Right lobe of liver (tissue), 6 donors: ENCODE data around the gene PKN3. TPM values are rescaled to one million over a fixed set of nuclear protein-coding genes. Genes with fewer than 3 reads are reported as not detected.

Experiments used
- ATAC-seq, 4 donors: fragments of 200-7000 bp; cut with Tn5 transposase; one replicate each; pipeline ENCODE4 v1.9.1; 2020; ENCODE audit warnings: mild to moderate bottlenecking in 4 of 4, moderate library complexity in 4 of 4
- DNase-seq, 3 donors: peaks; one replicate each; pipeline ENCODE4 v3.0.0-alpha.2; 2020
- H3K27ac ChIP-seq, 3 donors: fragments of 200-600 bp; one replicate each; pipeline ENCODE4 v1.8.0; 2022
- H3K27me3 ChIP-seq, 2 donors: fragments of 200-600 bp; one replicate each; pipeline ENCODE4 v1.8.0; 2022
- H3K36me3 ChIP-seq, 4 donors: fragments of 200-600 bp; sonication (generic) in 1 of 4; one replicate each; pipeline versions ENCODE4 v1.5.1 to v1.8.0; 2017 to 2022; ENCODE audit warnings: control low read depth in 1 of 4
- H3K4me1 ChIP-seq, 4 donors: fragments of 200-600 bp; sonication (generic) in 1 of 4; one replicate each; pipeline versions ENCODE4 v1.5.1 to v1.8.0; 2017 to 2022; ENCODE audit warnings: control low read depth in 1 of 4
- H3K4me3 ChIP-seq, 3 donors: fragments of 200-600 bp; one replicate each; pipeline ENCODE4 v1.8.0; 2022
- H3K9me3 ChIP-seq, 4 donors: fragments of 200-600 bp; sonication (generic) in 1 of 4; one replicate each; pipeline versions ENCODE4 v1.5.1 to v1.8.0; 2017 to 2022; ENCODE audit warnings: control low read depth in 1 of 4
- POLR2A ChIP-seq: fragments of 450-650 bp; IDR thresholded peaks from one replicate; pipeline ENCODE4 v1.6.1; 2017; ENCODE audit warnings: antibody characterized with exemption, mild to moderate bottlenecking
- WGBS: methylation state at CpG from one replicate; pipeline ENCODE4 v1.1.6; 2018; ENCODE audit warnings: low coverage, low lambda C conversion rate; ENCODE audit not compliant: insufficient coverage; ENCODE audit errors: missing lambda C conversion rate; 5-methylcytosine and 5-hydroxymethylcytosine counted together
- intact Hi-C, 2 donors: fragments of 100-400 bp; cut with DNase I; formaldehyde crosslinking; loops; one replicate each; pipeline versions ENCODE4 v1.11.2 to v1.14.1; 2022
- long read RNA-seq: library from polyadenylated mRNA; unstranded; transcript quantifications from one replicate; pipeline ENCODE4 v2.0.0, GENCODE V29; 2019
- total RNA-seq, 6 experiments: library from RNA; depleted of rRNA in 2 of 6; stranded (reverse); fragments of >200 nt in 2 of 6; fragmentation: NEBNext Ultra II Directional in 3 of 6; extraction: Animal tissue kit (Norgen Biotek cat#: 25700) in 3 of 6; gene quantifications; one replicate each; pipeline versions ENCODE4 v1.1.0 to v1.2.4, GENCODE V29; 2016 to 2023
- TF ChIP-seq, protein P1 (sequence below), 4 donors: fragments of 200-600 bp in 3 of 4; fragments of 450-650 bp in 1 of 4; IDR thresholded peaks; one replicate each; pipeline versions ENCODE4 v1.5.1 to v1.8.0; 2016 to 2022; ENCODE audit warnings: antibody characterized with exemption in 4 of 4, mild to moderate bottlenecking in 2 of 4
- donor health status: DM: no; HTN: yes; CAD: no.
- donor health status: DM: no; HTN: no; CAD: no.
- donor health status: DM: no; HTN: no; CAD: no.
- donor health status: DM: no; HTN: yes; CAD: no.
- donor health status: DM: no; HTN: yes; CAD: no.

Gene PKN3
- total RNA-seq = 1 to 10 TPM in 5 of 6 experiments, under 1 TPM in 1; 0.81 to 4.9 (median 2.4) TPM
- long read RNA-seq, partial matches to known transcripts = 1 of 1 reads
- long read RNA-seq, other reads (novel, unspliced or antisense) = 0 of 1 reads

GRCh38 chr9:128702445-128702948, at the start of gene PKN3:
Gene PKN3 (plus strand): TSS chr9:128702503. CDS start chr9:128702916, 413 bp downstream.
- intact Hi-C loops = no loop called here
- no CpG with 5 or more reads among the region's 65 CpGs for WGBS
- Histone ChIP-seq H3K4me1 (no peaks in the 10 kb centered on the region), H3K9me3 (no peaks in the 10 kb centered on the region), H3K4me3 (peak within 1 kb of the TSS; percentile 53 to 86 (median 73)), H3K27ac (peak within 1 kb of the TSS; percentile 45 to 60 (median 60)), H3K27me3 (no peaks in the 10 kb centered on the region), H3K36me3 (no peaks in the 10 kb centered on the region)
- TF ChIP-seq, protein P1, sequence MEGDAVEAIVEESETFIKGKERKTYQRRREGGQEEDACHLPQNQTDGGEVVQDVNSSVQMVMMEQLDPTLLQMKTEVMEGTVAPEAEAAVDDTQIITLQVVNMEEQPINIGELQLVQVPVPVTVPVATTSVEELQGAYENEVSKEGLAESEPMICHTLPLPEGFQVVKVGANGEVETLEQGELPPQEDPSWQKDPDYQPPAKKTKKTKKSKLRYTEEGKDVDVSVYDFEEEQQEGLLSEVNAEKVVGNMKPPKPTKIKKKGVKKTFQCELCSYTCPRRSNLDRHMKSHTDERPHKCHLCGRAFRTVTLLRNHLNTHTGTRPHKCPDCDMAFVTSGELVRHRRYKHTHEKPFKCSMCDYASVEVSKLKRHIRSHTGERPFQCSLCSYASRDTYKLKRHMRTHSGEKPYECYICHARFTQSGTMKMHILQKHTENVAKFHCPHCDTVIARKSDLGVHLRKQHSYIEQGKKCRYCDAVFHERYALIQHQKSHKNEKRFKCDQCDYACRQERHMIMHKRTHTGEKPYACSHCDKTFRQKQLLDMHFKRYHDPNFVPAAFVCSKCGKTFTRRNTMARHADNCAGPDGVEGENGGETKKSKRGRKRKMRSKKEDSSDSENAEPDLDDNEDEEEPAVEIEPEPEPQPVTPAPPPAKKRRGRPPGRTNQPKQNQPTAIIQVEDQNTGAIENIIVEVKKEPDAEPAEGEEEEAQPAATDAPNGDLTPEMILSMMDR (IDR thresholded peaks at IDR 0.05) = peak; percentile 82 to 92 (median 88)
- peak; percentile 23 for TF ChIP-seq POLR2A
- ATAC-seq = peak; percentile 84 to 95 (median 91)
- peak; percentile 89 to 90 (median 90) for DNase-seq

- Histone ChIP-seq H3K9me3 (no peaks in the 10 kb centered on the region), H3K27me3 (no peaks in the 10 kb centered on the region), H3K27ac (no peak overlapping the region), H3K4me3 (no peak overlapping the region), H3K4me1 (peaks cover 0 to 8% (median 0%) of the 10 kb centered on the region in 4 donors), H3K36me3 (no peaks in the 10 kb centered on the region)
- ATAC-seq = no peak
- WGBS = 94% methylated on average over 5 of the region's 8 CpGs
- no peak for DNase-seq
- TF ChIP-seq, protein P1 (IDR thresholded peaks at IDR 0.05) = no peak
- no peak for TF ChIP-seq POLR2A
- intact Hi-C loops = no loop called here
These were observed 48.4 kb upstream of the PKN3 start for GRCh38 chr9:128653908-128654307.

- H3K4me1 ChIP-seq = peaks cover 0 to 8% (median 0%) of the 10 kb centered on the region in 4 donors
- intact Hi-C loops = no loop called here
- no peak overlapping the region for H3K4me3 ChIP-seq
- H3K27me3 ChIP-seq = no peaks in the 10 kb centered on the region
- DNase-seq (no peak), ATAC-seq (no peak)
- H3K9me3 ChIP-seq = no peaks in the 10 kb centered on the region
- TF ChIP-seq, protein P1 (IDR thresholded peaks at IDR 0.05) = no peak
- TF ChIP-seq POLR2A = no peak
- no peak overlapping the region for H3K27ac ChIP-seq
- WGBS = no CpG with 5 or more reads among the region's 1 CpG
- H3K36me3 ChIP-seq = no peaks in the 10 kb centered on the region
These were observed 47.8 kb upstream of the PKN3 start for GRCh38 chr9:128654481-128654880.

DNA sequence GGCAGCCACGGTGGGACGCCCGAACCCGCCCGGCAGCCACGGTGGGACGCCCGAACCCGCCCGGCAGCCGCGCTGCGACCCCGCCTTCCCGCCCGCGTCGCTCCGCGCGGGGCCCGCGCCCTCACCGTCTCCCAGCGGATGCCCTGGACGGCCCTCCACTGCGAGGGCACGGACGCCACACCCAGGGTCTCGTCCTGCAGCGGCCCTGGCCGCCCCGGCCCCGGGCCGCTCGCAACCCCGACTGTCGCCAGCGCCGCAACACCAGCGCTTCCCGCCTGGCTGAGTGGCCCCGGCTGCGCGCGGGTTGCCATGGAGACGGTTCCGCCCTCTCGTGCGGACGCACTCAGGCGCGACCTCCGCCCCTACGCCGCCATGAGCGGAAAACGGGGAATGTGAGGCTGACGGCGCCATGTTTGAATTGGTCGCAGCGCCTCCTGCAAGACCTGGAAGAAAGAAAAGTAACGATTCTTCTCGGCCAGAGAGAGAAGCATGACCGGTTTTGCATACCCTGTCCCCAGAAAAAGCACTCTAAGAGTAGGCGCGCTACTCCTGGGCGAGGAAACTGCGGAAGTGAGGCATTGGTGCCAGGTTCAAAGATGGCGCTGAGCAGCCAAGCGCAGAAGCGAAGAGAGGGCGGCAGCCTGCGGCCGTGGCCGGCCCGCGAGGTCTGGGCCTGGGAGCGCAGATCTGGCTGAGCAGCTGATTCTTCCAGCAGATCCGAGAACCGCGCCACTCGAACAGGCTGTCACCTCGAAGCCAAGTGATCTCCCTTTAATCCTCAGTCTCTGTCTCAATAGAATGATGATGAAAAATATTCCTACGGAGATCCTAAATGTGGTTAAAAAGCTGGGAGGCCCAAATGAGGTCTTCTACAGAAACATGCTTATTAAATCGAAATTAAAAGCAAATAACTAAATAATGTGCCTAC, 45.6 kb upstream of the PKN3 start, which contains the start of gene DYNC2I2:
Gene DYNC2I2 (minus strand): TSS at position 432 of the 928 bp plus-strand sequence. CDS start 121 bp downstream, at position 311.
- intact Hi-C loops = no loop called here

More for the DNA sequence above, 45.6 kb upstream of the PKN3 start, which contains the start of gene DYNC2I2:
- ATAC-seq (peak; percentile 99 to 100 (median 100)), DNase-seq (peak; percentile 98 to 99 (median 99))
- peaks cover 0 to 8% (median 0%) of the 10 kb centered on the region in 4 donors for H3K4me1 ChIP-seq
- peak within 1 kb of the TSS; percentile 98 to 99 (median 99) for H3K27ac ChIP-seq
- H3K4me3 ChIP-seq = peak within 1 kb of the TSS; percentile 66 to 78 (median 70)
- under 1% methylated on average over 26 of the region's 86 CpGs for WGBS
- TF ChIP-seq, protein P1 (IDR thresholded peaks at IDR 0.05) = no peak
- TF ChIP-seq POLR2A = peak; percentile 59
- H3K36me3 ChIP-seq = no peaks in the 10 kb centered on the region
- no peaks in the 10 kb centered on the region for H3K9me3 ChIP-seq
- H3K27me3 ChIP-seq = no peaks in the 10 kb centered on the region
